Osteoblast (primary cell): ENCODE measurements around the gene NAV2. TPM values are rescaled to one million over a fixed set of nuclear protein-coding genes. Genes with fewer than 3 reads are reported as not detected.
A peak's percentile ranks its signal among the peaks of the same experiment; 100 is the strongest.

Experiments used
- DNase-seq: peaks from one replicate; pipeline ENCODE4 v3.0.0; 2011; ENCODE audit warnings: low spot score, mixed read lengths; ENCODE audit not compliant: insufficient read length; ENCODE audit errors: missing footprints
- H2AFZ ChIP-seq: 2 replicates; pipeline ENCODE4 v1.6.0; 2011; ENCODE audit warnings: mild to moderate bottlenecking, low read length
- H3K27ac ChIP-seq: 2 replicates; pipeline ENCODE4 v1.5.1; 2011; ENCODE audit warnings: mild to moderate bottlenecking, low read depth, low read length, moderate library complexity
- H3K27me3 ChIP-seq: 2 replicates; pipeline ENCODE4 v1.6.0; 2012; ENCODE audit warnings: mild to moderate bottlenecking, control low read depth, inconsistent platforms, low read length, moderate library complexity; ENCODE audit not compliant: insufficient read depth
- H3K36me3 ChIP-seq: 2 replicates; pipeline ENCODE4 v1.5.1; 2011; ENCODE audit warnings: mild to moderate bottlenecking, low read length, control low read depth, moderate library complexity; ENCODE audit not compliant: insufficient read depth
- H3K4me1 ChIP-seq: 2 replicates; pipeline ENCODE4 v1.5.1; 2011; ENCODE audit warnings: mild to moderate bottlenecking, low read length, control low read depth, moderate library complexity; ENCODE audit not compliant: insufficient read depth
- H3K4me2 ChIP-seq: 2 replicates; pipeline ENCODE4 v1.6.0; 2011; ENCODE audit warnings: mild to moderate bottlenecking, low read length; ENCODE audit not compliant: insufficient read depth
- H3K4me3 ChIP-seq: fragments of 200-600 bp; sonication (generic); 3 replicates; pipeline ENCODE4 v1.5.1; 2012; ENCODE audit warnings: mild to moderate bottlenecking, low read length, inconsistent platforms; ENCODE audit not compliant: insufficient read depth
- H3K79me2 ChIP-seq: 2 replicates; pipeline ENCODE4 v1.6.0; 2012; ENCODE audit warnings: mild to moderate bottlenecking, low read length, control low read depth, inconsistent platforms; ENCODE audit not compliant: insufficient read depth
- H3K9me3 ChIP-seq: 2 replicates; pipeline ENCODE4 v1.5.1; 2011; ENCODE audit warnings: low read depth, low read length, control low read depth
- H4K20me1 ChIP-seq: 2 replicates; pipeline ENCODE4 v1.6.0; 2012; ENCODE audit warnings: mild to moderate bottlenecking, low read length, control low read depth; ENCODE audit not compliant: insufficient read depth
- CTCF ChIP-seq: IDR thresholded peaks from 2 replicates; pipeline ENCODE4 v1.5.1; 2011; ENCODE audit warnings: mild to moderate bottlenecking, low read depth, low read length, moderate library complexity; ENCODE audit errors: extremely low read depth
- total RNA-seq: library from RNA; depleted of rRNA; stranded (reverse); fragments of >200 nt; gene quantifications from 2 replicates; pipeline ENCODE4 v1.2.3, GENCODE V29; 2012

The NAV2 gene
- total RNA-seq, 1 donor = 8.7 TPM

- H3K4me2 ChIP-seq = no peak overlapping the region
- peaks cover 4% of the 10 kb centered on the region for H3K36me3 ChIP-seq
- peaks cover 9% of the 10 kb centered on the region for H4K20me1 ChIP-seq
- no peak overlapping the region for H3K4me3 ChIP-seq
- H3K4me1 ChIP-seq = peaks cover 16% of the 10 kb centered on the region
- no peaks in the 10 kb centered on the region for H3K9me3 ChIP-seq
- peaks cover 85% of the 10 kb centered on the region for H3K79me2 ChIP-seq
- no peak for DNase-seq
- no peak overlapping the region for H3K27ac ChIP-seq
- no peak overlapping the region for H2AFZ ChIP-seq
- no peaks in the 10 kb centered on the region for H3K27me3 ChIP-seq
- TF ChIP-seq CTCF = no peak
These were observed 141.3 kb downstream of the NAV2 start for GRCh38 chr11:19853920-19854319.

- DNase-seq = no peak
- Histone ChIP-seq H3K4me2 (no peak overlapping the region), H3K36me3 (peaks cover 13% of the 10 kb centered on the region), H2AFZ (no peak overlapping the region), H3K4me1 (no peaks in the 10 kb centered on the region), H4K20me1 (no peaks in the 10 kb centered on the region), H3K79me2 (peaks cover 72% of the 10 kb centered on the region), H3K27ac (no peak overlapping the region), H3K27me3 (no peaks in the 10 kb centered on the region), H3K9me3 (no peaks in the 10 kb centered on the region), H3K4me3 (no peak overlapping the region)
- TF ChIP-seq CTCF = no peak
These were observed 148.5 kb downstream of the NAV2 start for GRCh38 chr11:19861171-19861570.

GRCh38 chr11:19862091-19862490, 149.5 kb downstream of the NAV2 start:
- Histone ChIP-seq H3K4me3 (no peak overlapping the region), H3K4me2 (no peak overlapping the region), H3K27ac (no peak overlapping the region), H3K9me3 (no peaks in the 10 kb centered on the region), H3K27me3 (no peaks in the 10 kb centered on the region), H3K4me1 (no peaks in the 10 kb centered on the region), H2AFZ (no peak overlapping the region), H3K36me3 (peaks cover 13% of the 10 kb centered on the region), H4K20me1 (no peaks in the 10 kb centered on the region), H3K79me2 (peaks cover 70% of the 10 kb centered on the region)
- DNase-seq = no peak
- no peak for TF ChIP-seq CTCF

GRCh38 chr11:19864141-19865140, 151.8 kb downstream of the NAV2 start:
- Histone ChIP-seq H3K9me3 (no peaks in the 10 kb centered on the region), H4K20me1 (peaks cover 4% of the 10 kb centered on the region), H3K27ac (peak overlapping the region; percentile 6), H3K4me2 (no peak overlapping the region), H3K79me2 (peaks cover 72% of the 10 kb centered on the region), H3K4me1 (peaks cover 18% of the 10 kb centered on the region), H3K36me3 (peaks cover 8% of the 10 kb centered on the region), H2AFZ (no peak overlapping the region), H3K27me3 (no peaks in the 10 kb centered on the region), H3K4me3 (no peak overlapping the region)
- no peak for DNase-seq
- TF ChIP-seq CTCF = no peak
